GM23338 (cell line): Measurements from ENCODE around the gene SYNE1.

Source experiments
- CREB1 ChIP-seq: fragments of 250-450 bp; sonication (Bioruptor Pico); IDR thresholded peaks from 2 replicates; pipeline ENCODE4 v1.5.0; 2020; ENCODE audit warnings: low read depth, mild to moderate bottlenecking, moderate library complexity
- CTCF ChIP-seq, 2 experiments: fragments of 200-600 bp in 1 of 2; sonication (generic) in 1 of 2; conservative IDR thresholded peaks; 2 replicates each; pipeline versions ENCODE4 v1.5.1 to v1.6.1; 2016 to 2017; ENCODE audit warnings: antibody characterized with exemption in 2 of 2, low read depth in 2 of 2, mild to moderate bottlenecking in 2 of 2, moderate library complexity in 1 of 2
- EZH2 ChIP-seq: fragments of 200-600 bp; sonication (generic); IDR thresholded peaks from one replicate; pipeline ENCODE4 v1.8.0; 2017; ENCODE audit warnings: antibody characterized with exemption, mild to moderate bottlenecking, low read depth; ENCODE audit not compliant: unreplicated experiment
- JUNB ChIP-seq: IDR thresholded peaks from one replicate; pipeline ENCODE4 v1.6.1; 2016; ENCODE audit warnings: antibody characterized with exemption; ENCODE audit not compliant: unreplicated experiment
- NANOG ChIP-seq: IDR thresholded peaks from 2 replicates; pipeline ENCODE4 v1.6.1; 2016; ENCODE audit warnings: antibody characterized with exemption, borderline replicate concordance
- POLR2AphosphoS5 ChIP-seq: IDR thresholded peaks from 2 replicates; pipeline ENCODE4 v1.6.1; 2016; ENCODE audit warnings: antibody characterized with exemption, low read depth
- REST ChIP-seq: IDR thresholded peaks from one replicate; pipeline ENCODE4 v1.6.1; 2018; ENCODE audit warnings: antibody characterized with exemption; ENCODE audit not compliant: unreplicated experiment

- no peak for TF ChIP-seq EZH2
- TF ChIP-seq CTCF (conservative IDR thresholded peaks at IDR 0.05; ENCODE audit: low read depth in 2 of 2) = no peak
- TF ChIP-seq CREB1 (CRISPR knock-in tag) = no peak
- TF ChIP-seq REST = no peak
- no peak for TF ChIP-seq NANOG
- TF ChIP-seq POLR2AphosphoS5 = no peak
- no peak for TF ChIP-seq JUNB
Observed at GRCh38 chr6:152375197-152375596, 262.0 kb downstream of the SYNE1 start.
